Dermis microvascular lymphatic vessel endothelial cell (primary cell): Measurements from ENCODE around the gene FGF12. TPM values are rescaled to one million over a fixed set of nuclear protein-coding genes. Genes with fewer than 3 reads are reported as not detected.

Experiments
- DNase-seq, 2 donors: peaks; one replicate each; pipeline versions ENCODE4 v3.0.0 to v3.0.0-alpha.2; 2010; ENCODE audit warnings: low read depth in 2 of 2
- total RNA-seq: library from RNA; depleted of rRNA; stranded (reverse); fragments of >200 nt; gene quantifications from 2 replicates; pipeline ENCODE4 v1.2.1, GENCODE V29; 2014

Gene FGF12
- total RNA-seq, 1 donor from 2014 or later, result 1.7 TPM

DNA sequence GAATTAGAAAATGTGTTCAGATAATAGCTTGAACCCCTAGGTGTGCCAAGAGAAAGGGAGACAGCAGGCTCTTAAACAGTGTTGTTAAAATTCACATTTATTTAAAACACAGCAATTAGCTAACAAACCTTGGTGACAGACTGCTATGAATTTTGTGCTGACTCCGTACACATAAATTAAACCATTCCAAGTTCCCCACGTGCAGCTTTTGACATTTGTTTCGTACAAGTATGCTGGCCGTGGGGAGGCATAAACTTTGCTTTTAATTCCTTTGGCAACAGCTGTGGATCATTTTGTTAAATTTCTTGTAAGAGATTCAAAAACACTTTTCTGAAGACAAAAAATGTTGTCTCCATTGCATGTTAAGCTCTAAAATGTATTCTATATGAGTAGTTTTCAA, 465.3 kb downstream of the FGF12 start:
- DNase-seq, result no peak

DNA sequence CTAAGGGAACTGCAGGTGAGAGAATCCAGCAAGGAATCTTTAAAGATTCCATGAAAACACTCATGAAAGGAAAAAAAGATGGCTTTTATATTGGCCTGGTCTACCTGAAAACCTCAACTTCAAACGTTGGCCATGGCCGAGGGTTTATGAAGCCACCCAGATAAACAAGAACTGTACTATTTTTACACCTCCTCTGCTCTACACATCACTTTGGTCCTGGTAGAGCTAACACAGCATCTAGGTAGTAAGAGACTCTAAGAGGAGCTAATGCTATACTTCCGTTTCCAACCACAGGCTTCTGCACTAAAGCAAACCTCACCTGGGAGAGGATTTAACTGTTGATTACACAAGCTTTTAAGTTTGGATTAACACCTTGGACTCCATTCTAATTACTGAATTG, 466.2 kb downstream of the FGF12 start:
- DNase-seq, result no peak

- no peak for DNase-seq
Observed at GRCh38 chr3:192260116-192261010, 467.0 kb downstream of the FGF12 start.

GRCh38 chr3:192259661-192260060, 467.7 kb downstream of the FGF12 start:
- no peak for DNase-seq

DNA sequence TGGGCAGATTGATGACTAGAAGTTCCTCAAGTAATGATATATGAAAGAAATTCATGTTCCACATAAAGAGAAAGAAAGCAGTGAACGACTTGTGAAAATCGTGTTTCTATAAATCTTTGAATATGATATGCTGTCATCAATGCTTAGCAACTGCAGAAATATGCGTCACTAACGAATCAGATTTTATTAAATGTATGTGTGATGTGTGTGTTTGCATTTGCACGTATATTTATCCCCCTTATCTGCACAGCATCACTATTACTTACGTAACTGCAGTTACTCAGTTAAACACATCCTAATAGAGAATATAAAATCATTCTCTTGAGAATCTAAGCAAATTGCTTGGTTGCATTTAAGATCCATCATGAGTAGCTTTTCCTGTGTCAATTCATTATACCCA, 468.6 kb downstream of the FGF12 start:
- no peak for DNase-seq

- no peak for DNase-seq
Observed at GRCh38 chr3:192255839-192256238, 471.5 kb downstream of the FGF12 start.

- no peak for DNase-seq
Observed at GRCh38 chr3:192253138-192253887, 474.0 kb downstream of the FGF12 start.

GRCh38 chr3:192249516-192249915, 477.8 kb downstream of the FGF12 start:
- no peak for DNase-seq

DNA sequence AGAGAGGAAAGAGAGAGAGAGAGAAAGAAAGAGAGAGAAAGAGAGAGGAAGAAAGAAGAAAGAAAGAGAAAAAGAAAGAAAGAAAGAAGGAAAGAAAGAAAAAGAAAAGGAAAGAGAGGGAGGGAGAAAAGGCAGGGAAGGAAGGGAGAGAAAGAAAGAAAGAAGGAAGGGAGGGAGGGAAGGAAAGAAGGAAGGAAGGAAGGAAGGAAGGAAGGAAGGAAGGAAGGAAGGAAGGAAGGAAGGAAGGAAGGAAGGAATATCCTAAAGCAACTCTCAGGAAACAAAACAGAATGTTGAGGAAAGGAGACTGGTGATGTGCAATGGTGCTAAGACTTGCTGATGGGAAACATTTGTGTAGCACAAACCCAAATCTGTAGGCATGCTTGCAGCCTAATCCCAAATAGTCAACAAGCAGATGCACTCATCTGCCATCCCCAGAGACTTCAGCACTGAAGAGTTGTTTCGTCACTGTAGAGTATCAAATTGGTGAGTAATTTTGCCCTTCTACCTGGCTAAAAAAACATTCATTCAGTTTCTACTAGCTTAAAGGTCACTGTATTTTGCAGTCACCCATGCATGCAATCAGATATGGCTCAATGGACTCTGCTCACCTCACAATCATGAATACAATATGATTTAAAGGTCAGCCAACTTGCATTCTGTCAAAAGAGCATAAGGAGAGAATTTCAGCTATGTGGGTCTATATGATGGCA, 480.3 kb downstream of the FGF12 start:
- no peak for DNase-seq

DNA sequence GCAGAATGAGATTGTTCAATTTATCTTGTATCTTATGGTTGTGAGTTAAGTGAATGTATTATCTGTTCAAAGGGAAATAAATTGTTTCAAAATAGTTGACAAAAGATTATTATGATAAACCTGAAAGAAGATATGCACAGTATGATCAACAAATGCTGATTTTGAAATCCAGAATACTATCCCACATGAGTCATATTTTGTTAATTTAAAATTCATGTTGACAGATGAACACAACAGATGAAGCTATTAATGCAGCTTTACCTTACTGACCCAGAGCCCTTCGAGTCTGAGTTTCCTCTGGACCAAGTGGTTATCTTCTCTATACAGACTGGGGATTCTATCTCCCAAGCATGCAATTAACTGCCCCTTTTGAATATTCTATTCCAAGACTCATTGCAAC, 482.8 kb downstream of the FGF12 start:
- no peak for DNase-seq

DNA sequence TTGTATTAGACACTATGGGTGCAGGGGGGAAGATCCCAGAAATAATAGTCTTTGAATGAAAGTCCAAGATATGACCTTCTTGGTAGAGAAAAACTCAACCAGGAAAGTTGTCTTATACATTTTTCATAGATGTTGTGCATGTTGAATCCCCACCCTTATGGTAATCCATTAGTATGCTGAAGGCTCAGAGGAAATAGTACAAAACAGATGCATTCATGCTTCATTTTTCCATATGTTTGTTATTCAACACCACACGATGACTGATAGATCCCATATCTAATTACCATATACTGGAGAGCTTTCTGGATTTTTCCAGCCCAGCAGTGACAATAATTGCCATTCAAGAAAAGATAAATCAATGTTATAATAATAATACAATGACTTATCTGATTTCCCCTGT, 487.4 kb downstream of the FGF12 start:
- no peak for DNase-seq

GRCh38 chr3:192237992-192238608, 489.2 kb downstream of the FGF12 start:
- no peak for DNase-seq

DNA sequence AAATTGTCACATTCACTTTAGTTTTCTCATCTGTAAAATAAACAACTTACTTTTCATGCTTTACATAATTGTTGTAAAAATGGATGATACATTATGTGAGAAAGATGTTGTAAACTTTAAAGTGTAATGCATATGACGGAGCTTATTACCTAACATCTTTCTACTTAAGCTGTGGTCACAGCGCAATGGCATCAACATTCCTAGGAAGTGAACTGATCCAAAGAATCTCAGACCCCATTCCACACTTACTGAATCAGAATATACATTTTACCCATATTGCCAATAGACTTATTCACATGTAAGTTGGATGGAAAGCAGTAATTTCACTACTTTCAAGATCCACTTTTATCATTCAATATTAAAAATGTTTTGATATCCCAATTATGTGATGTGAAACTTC, 497.5 kb downstream of the FGF12 start:
- DNase-seq, result no peak

GRCh38 chr3:192224634-192225155, 502.6 kb downstream of the FGF12 start:
- no peak for DNase-seq

DNA sequence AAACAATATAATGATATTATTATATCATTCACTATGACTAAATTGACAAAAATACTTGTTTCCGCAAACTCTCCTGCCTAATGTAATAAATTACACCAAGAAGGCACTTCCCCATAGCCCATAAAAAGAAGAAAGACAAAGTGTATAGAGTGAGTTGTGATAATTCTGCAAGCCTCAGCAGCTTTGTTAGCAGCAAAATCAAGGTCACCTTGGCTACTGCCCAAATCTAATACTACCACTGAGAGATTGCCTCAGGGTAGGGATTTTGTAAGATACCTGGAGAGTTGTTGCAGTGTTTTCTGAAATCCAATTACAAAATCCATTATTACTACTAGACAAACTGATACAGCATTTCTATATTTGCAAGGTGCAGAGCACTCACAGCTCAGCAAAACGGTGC, 503.5 kb downstream of the FGF12 start:
- no peak for DNase-seq

- DNase-seq, result no peak
Observed at GRCh38 chr3:192220915-192221314, 506.4 kb downstream of the FGF12 start.

- DNase-seq, result no peak
Observed at GRCh38 chr3:192219926-192220325, 507.4 kb downstream of the FGF12 start.

DNA sequence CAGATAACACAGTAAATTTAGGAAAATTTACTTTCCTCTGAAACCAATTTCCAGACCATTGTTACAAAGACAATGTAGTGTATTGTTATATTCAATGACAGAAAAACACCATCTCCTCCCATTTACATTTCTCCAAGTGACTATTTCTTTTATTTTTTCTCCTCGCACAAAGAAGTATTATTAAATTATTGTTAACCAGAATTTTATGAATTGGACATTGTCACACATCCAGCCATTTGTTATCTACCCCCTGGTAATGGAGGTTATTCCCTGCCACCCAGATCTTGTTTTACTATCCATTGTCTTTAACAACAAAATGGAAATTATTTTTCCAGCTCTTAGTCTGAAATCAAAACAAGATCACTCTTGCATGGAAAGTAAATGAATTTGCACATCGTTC, 511.3 kb downstream of the FGF12 start:
- DNase-seq, result no peak

GRCh38 chr3:192212979-192213378, 514.4 kb downstream of the FGF12 start:
- DNase-seq, result no peak

- peak in 1 of 2 donors; percentile 7 for DNase-seq
Observed at GRCh38 chr3:192212335-192212734, 515.0 kb downstream of the FGF12 start.

GRCh38 chr3:192207651-192208050, 519.7 kb downstream of the FGF12 start:
- peak in 1 of 2 donors; percentile 8 for DNase-seq
